Hepatocyte (in vitro differentiated cells): ENCODE measurements around the gene SNCG.

ENCODE experiments used
- CTCF ChIP-seq: fragments of 200-600 bp; sonication (generic); IDR thresholded peaks from 2 replicates; pipeline ENCODE4 v1.5.1; 2016; ENCODE audit warnings: antibody characterized with exemption, mild to moderate bottlenecking; ENCODE audit not compliant: poor library complexity
- EZH2phosphoT487 ChIP-seq: fragments of 200-600 bp; sonication (generic); IDR thresholded peaks from one replicate; pipeline ENCODE4 v1.6.1; 2018; ENCODE audit warnings: antibody characterized with exemption, mild to moderate bottlenecking, low read depth, moderate library complexity; ENCODE audit not compliant: unreplicated experiment, severe bottlenecking

- no peak for TF ChIP-seq CTCF
- no peak for TF ChIP-seq EZH2phosphoT487
Observed at GRCh38 chr10:86968271-86968993, 10.0 kb downstream of the SNCG start, which contains the start of gene ADIRF.
